ENCODE measurements around the gene STAT5A.

GRCh38 chr17:42334677-42335076 is 46.4 kb downstream of the STAT5A start:
- TF ChIP-seq, protein P1, sequence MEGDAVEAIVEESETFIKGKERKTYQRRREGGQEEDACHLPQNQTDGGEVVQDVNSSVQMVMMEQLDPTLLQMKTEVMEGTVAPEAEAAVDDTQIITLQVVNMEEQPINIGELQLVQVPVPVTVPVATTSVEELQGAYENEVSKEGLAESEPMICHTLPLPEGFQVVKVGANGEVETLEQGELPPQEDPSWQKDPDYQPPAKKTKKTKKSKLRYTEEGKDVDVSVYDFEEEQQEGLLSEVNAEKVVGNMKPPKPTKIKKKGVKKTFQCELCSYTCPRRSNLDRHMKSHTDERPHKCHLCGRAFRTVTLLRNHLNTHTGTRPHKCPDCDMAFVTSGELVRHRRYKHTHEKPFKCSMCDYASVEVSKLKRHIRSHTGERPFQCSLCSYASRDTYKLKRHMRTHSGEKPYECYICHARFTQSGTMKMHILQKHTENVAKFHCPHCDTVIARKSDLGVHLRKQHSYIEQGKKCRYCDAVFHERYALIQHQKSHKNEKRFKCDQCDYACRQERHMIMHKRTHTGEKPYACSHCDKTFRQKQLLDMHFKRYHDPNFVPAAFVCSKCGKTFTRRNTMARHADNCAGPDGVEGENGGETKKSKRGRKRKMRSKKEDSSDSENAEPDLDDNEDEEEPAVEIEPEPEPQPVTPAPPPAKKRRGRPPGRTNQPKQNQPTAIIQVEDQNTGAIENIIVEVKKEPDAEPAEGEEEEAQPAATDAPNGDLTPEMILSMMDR (conservative IDR thresholded peaks at IDR 0.05) = peak; percentile 37; the same call in 1 of the 2 replicates
- no peak for TF ChIP-seq EZH2 (IDR thresholded peaks at IDR 0.05; ENCODE audit: low read depth)

Measured in PC-9 (cell line).